NCI-H146 treated with DMSO at 0.1 percent for 48 hours (cell line): ENCODE results near the gene ABHD12.

Experiments
- DNase-seq: peaks from one replicate; lab custom pipeline; 2025; ENCODE audit not compliant: unreplicated experiment; lab: John Stamatoyannopoulos, UW

Gene ABHD12

GRCh38 chr20:25258828-25259227 lies 131.8 kb downstream of the ABHD12 start:
- DNase-seq, result no peak

GRCh38 chr20:25258476-25258805 lies 132.2 kb downstream of the ABHD12 start:
- no peak for DNase-seq

GRCh38 chr20:25257756-25258475 lies 132.7 kb downstream of the ABHD12 start:
- DNase-seq, result no peak

- DNase-seq, result no peak
Measured at GRCh38 chr20:25257130-25257529, 133.5 kb downstream of the ABHD12 start.

- DNase-seq, result no peak
Measured at GRCh38 chr20:25256226-25256859, 134.3 kb downstream of the ABHD12 start.

- no peak for DNase-seq
Measured at GRCh38 chr20:25254986-25255680, 135.5 kb downstream of the ABHD12 start.

- DNase-seq, result no peak
Measured at GRCh38 chr20:25254571-25254970, 136.1 kb downstream of the ABHD12 start.

GRCh38 chr20:25253606-25254275 lies 136.9 kb downstream of the ABHD12 start:
- DNase-seq, result no peak

GRCh38 chr20:25252686-25253421 lies 137.8 kb downstream of the ABHD12 start:
- DNase-seq, result peak; percentile 94

- no peak for DNase-seq
Measured at GRCh38 chr20:25252230-25252651, 138.4 kb downstream of the ABHD12 start.

GRCh38 chr20:25251558-25251957 lies 139.1 kb downstream of the ABHD12 start:
- no peak for DNase-seq

GRCh38 chr20:25251019-25251418 lies 139.6 kb downstream of the ABHD12 start:
- DNase-seq, result no peak

- no peak for DNase-seq
Measured at GRCh38 chr20:25250508-25250907, 140.1 kb downstream of the ABHD12 start.
